Caki2 (cell line): Measurements from ENCODE around the gene DLG1. TPM values are rescaled to one million over a fixed set of nuclear protein-coding genes. Genes with fewer than 3 reads are reported as not detected.
A peak's percentile ranks its signal among the peaks of the same experiment; 100 is the strongest.

Source experiments
- DNase-seq: peaks from one replicate; pipeline ENCODE4 v3.0.0-alpha.2; 2015; ENCODE audit warnings: low read depth
- in situ Hi-C: cut with HindIII; loops from 2 replicates; pipeline ENCODE4 v1.10.0; 2016; ENCODE audit warnings: low sequenced_read_pairs, low pct_unique_long_range_greater_than_20kb, mixed read lengths
- total RNA-seq: library from RNA; depleted of rRNA; stranded (reverse); fragments of >200 nt; shearing (Covaris generic); gene quantifications from 2 replicates; pipeline ENCODE4 v1.2.3, GENCODE V29; 2014; ENCODE audit warnings: low replicate concordance

DLG1 gene
- total RNA-seq, 1 experiment from 2014 or later = 17.4 TPM

GRCh38 chr3:197031315-197032285 is 266.8 kb downstream of the DLG1 start:
- peak; percentile 98 for DNase-seq
- in situ Hi-C loops = no loop called here

DNA sequence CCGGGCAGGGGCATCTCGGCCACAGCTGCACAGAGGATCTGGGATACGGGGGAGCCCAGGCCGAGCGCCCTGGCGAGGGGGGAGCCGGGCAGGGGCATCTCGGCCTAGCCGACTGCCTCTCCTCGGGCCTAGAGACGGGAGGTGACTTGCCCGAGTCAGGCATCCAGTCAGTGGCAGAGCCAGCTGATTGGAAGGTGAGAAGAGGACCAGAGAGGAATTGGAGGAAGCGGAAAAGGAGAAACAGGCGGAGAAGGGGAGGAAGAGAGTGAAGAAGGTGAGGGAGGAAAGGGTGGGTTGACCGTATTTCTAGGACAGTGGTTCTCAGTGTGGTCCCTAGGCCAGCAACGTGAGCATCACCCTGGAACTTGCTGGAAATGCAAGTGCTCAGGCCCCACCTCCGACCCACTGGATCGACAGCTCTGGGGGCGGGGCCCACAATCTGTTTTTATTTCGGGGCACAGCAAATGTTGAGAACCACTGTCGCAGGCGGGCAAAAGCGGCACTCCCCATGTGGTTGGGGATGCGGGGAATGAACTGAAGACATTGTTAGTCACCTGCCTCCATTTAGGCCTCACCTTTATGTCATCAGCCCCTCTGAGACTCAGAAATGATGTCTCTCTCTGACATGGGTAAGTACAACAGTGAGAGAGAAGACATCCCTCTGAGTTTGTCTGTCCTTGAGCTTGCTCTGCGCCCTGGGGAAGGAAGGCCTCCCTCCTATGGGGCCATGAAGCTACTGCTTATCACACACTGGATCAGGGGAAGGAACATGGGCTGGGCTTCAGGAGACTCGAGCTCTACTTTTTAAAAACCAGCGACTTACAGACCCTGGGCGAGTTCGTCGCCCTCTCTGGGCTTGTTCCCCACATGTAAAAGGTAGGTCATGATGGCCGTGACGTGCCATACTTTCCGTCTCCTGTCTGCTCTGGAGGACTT is 267.8 kb downstream of the DLG1 start:
- in situ Hi-C loops = no loop called here
- no peak for DNase-seq

DNA sequence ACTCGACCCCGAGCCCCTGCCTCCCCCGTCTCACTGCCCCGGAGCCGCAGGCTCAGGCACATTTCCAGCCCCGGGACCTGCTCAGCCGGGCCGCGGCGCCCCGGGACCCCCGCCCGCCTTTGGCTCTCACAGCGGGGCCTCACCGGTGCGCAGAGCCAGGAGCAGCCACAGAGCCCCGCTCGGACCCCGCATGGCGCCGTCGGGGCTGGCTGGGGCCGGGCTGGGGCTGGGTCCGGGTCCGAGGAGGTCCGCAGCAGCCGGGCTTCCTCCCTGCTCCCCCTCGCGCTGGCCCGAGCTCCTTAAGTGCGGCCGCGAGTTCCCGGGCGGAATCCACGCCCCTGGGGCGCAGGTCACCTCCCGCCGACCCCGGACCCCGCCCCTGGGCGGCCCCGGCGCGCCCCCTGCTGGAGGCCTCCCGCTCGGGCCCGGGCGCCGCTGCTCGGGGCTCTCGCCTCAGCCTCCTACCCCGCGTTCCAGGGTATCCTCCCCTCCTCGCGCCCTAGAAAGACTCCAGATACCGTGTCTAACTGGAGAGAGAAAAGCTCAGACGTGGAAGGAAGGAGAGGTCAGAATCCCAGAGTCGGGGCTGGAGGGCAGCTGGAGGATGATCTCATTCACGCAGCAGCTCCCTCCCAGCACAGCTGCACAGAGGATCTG is 268.8 kb downstream of the DLG1 start, which contains the start of gene MELTF:
MELTF (minus strand) TSS at position 307 of the 657 bp plus-strand sequence; CDS start at position 192, 115 bp downstream.
- DNase-seq = peak; percentile 63
- in situ Hi-C loops = no loop called here

DNA sequence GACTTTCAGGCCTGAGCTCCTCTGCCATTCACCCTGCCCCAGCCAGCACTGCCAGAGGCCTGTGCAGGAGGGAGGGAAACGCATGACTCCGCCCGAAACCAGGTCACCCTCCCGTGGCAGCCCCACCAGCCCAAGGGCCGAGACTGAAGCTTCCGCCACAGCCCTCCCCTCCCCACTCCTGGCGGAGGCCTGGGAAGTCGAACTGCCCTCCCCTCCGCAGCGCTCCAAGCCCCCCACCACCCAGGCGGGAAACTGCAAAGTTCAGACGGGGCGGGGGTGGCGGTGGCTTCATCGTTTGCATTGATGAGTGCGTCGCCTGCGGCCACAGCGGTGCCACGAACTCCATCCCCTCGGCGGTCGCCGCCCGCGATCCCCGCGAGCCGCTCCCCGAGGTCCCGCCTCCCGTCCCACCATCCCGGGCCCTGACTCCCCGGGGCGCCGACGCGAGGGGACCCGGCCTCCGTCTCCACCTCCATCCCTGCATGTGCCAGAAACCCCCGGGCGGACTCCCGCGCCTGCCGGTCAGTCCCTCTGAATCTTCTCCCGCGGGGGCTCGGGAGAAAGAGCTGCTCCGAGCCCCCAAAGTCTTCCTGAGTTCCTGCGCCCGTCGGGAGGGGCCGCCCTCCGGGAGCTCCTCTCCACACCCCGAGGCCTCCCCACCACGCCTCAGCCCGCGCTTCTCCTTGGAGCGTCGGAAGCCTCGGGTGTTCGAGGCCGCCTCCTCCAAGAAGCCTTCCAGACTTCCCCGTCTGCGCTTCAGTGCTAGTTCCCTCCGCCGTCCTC is 269.5 kb downstream of the DLG1 start:
- DNase-seq = no peak
- in situ Hi-C loops = no loop called here

- no peak for DNase-seq
- in situ Hi-C loops = no loop called here
Measured at GRCh38 chr3:197027896-197028727, 270.3 kb downstream of the DLG1 start.

GRCh38 chr3:197027151-197027895 is 271.1 kb downstream of the DLG1 start:
- in situ Hi-C loops = no loop called here
- DNase-seq = no peak

- no peak for DNase-seq
- in situ Hi-C loops = no loop called here
Measured at GRCh38 chr3:197026481-197026866, 271.9 kb downstream of the DLG1 start.

DNA sequence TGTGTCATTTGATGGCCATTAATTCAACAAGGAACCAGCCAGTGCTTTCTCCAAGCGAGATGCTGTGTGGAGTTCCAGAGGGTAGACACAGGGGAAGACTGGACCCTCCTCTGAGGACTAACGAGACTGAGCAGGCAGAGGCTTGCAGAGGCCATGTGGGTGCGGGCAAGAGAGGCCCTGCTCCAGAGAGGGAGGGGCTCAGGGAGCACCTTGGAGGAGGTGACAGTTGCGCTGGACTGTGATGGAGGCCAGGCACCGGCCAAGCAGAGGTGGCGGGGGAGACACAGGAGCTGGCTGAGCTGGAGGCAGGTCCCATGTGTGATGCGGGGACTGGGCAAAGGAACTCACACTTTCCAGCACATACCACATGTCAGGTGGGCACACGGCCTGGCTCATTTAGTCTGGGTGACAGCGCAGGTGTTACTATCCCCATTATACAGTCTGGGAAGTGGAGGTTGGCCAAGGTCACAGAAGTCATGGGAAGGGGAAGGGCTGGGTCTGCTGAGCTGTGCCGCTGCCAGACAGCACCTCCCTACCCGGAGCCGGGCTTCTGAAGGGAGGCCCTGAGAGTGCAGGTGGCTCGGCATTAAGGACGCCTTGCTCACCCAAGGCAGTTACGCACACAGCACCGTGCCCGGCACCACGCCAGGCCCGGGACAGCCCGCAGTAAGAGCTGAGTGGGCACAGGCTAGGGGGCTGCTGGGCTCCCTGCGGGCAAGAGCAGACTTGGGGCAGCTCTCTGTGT is 272.5 kb downstream of the DLG1 start:
- no peak for DNase-seq
- in situ Hi-C loops = no loop called here

- in situ Hi-C loops = no loop called here
- DNase-seq = no peak
Measured at GRCh38 chr3:197024881-197025735, 273.3 kb downstream of the DLG1 start.

GRCh38 chr3:197023998-197024651 is 274.3 kb downstream of the DLG1 start:
- in situ Hi-C loops = no loop called here
- no peak for DNase-seq

DNA sequence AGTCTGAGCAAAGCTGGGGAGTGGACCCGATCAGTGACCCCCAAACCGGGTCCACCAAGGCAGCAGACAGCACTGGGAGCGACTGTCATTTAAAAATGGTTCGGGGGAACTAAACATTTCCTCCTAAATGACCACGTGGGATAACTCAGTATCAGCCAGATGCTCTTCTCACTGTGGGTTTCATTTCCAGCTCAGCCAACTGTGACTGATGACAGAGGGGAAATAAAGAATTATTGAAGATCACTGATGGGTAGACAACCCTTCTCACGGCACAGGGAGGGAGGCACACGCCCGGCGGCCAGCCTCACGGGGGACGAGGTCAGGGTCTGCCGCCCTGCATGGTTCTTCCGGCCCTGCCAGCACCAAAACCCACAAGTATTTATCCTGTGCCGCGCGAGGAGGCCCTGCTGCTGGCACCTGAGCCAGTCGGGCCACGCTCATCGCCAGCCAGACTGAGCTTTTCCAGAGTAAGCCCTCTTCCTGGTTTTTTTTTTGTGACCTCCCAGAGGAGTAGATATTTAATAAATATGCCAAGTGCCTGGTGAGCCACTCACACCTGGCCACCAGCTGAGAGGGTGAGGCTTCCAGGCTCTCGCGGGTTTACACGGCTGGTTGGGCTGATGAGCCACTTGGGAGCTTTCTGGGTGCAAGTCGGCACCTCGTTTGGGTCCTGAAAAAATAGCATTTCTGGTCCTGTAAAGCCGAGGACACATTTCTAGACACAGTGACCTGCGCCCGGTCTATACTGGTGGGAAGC is 275.0 kb downstream of the DLG1 start:
- peak; percentile 77 for DNase-seq
- in situ Hi-C loops = no loop called here

- in situ Hi-C loops = no loop called here
- DNase-seq = no peak
Measured at GRCh38 chr3:197022405-197023231, 275.8 kb downstream of the DLG1 start.
